H1 (cell line): ENCODE data around the gene NUP205. TPM values are rescaled to one million over a fixed set of nuclear protein-coding genes. Genes with fewer than 3 reads are reported as not detected.

ENCODE experiments used
- CHD7 ChIP-seq: fragments of 300-600 bp; sonication (generic); IDR thresholded peaks from 2 replicates; pipeline ENCODE4 v1.7.1; 2012; ENCODE audit warnings: low read length, moderate library complexity, mild to moderate bottlenecking, inconsistent platforms; ENCODE audit not compliant: insufficient replicate concordance
- JUN ChIP-seq: IDR thresholded peaks from 2 replicates; pipeline ENCODE4 v1.6.1; 2011; ENCODE audit warnings: low read depth, mild to moderate bottlenecking, improper control_type of control experiment, low read length
- MAFK ChIP-seq: IDR thresholded peaks from 2 replicates; pipeline ENCODE4 v1.6.1; 2012; ENCODE audit warnings: low read depth, mild to moderate bottlenecking, improper control_type of control experiment, low read length
- NRF1 ChIP-seq: IDR thresholded peaks from 2 replicates; pipeline ENCODE4 v1.6.1; 2011; ENCODE audit warnings: mild to moderate bottlenecking, low read depth, low read length, improper control_type of control experiment
- POLR2A ChIP-seq, 2 experiments: IDR thresholded peaks; 1 replicate in 1 of 2; 2 replicates in 1 of 2; pipeline ENCODE4 v1.6.1; 2011; ENCODE audit warnings: low read depth in 2 of 2, low read length in 2 of 2, mild to moderate bottlenecking in 2 of 2; ENCODE audit errors: control extremely low read depth in 1 of 2
- RAD21 ChIP-seq, 2 experiments: IDR thresholded peaks in 1 of 2; conservative IDR thresholded peaks in 1 of 2; 2 replicates each; pipeline ENCODE4 v1.6.1; 2011; ENCODE audit warnings: low read depth in 2 of 2, low read length in 2 of 2, improper control_type of control experiment in 1 of 2, inconsistent platforms in 1 of 2, mild to moderate bottlenecking in 1 of 2, moderate library complexity in 1 of 2
- SP1 ChIP-seq: IDR thresholded peaks from 2 replicates; pipeline ENCODE4 v1.6.1; 2011; ENCODE audit warnings: low read depth, low read length
- TAF1 ChIP-seq: IDR thresholded peaks from 2 replicates; pipeline ENCODE4 v1.6.1; 2011; ENCODE audit warnings: mild to moderate bottlenecking, low read depth, low read length
- TAF7 ChIP-seq: optimal IDR thresholded peaks from 2 replicates; pipeline ENCODE3; 2011; ENCODE audit warnings: low read depth, mild to moderate bottlenecking, inconsistent platforms, low read length, moderate library complexity, borderline replicate concordance
- TBP ChIP-seq: IDR thresholded peaks from 2 replicates; pipeline ENCODE4 v1.6.1; 2011; ENCODE audit warnings: low read depth, low read length, improper control_type of control experiment
- TCF12 ChIP-seq: IDR thresholded peaks from 2 replicates; pipeline ENCODE4 v1.6.1; 2011; ENCODE audit warnings: low read depth, mild to moderate bottlenecking, low read length
- ZNF274 ChIP-seq: IDR thresholded peaks from 2 replicates; pipeline ENCODE4 v1.7.0; 2012; ENCODE audit warnings: low read length, borderline replicate concordance; ENCODE audit errors: extremely low read depth
- polyA plus RNA-seq, 7 experiments: library from polyadenylated mRNA; depleted of rRNA in 3 of 7; stranded (reverse) in 5 of 7; unstranded in 2 of 7; fragments of >200 nt in 5 of 7; fragments of 200-250 nt in 2 of 7; gene quantifications; 1 replicate in 5 of 7; 2 replicates in 1 of 7; 4 replicates in 1 of 7; pipeline versions ENCODE4 v1.2.1 to v1.2.3, GENCODE V29; 2011 to 2013; ENCODE audit warnings: missing spikeins in 2 of 7, mixed read lengths in 2 of 7
- total RNA-seq: library from RNA; stranded (reverse); fragmentation: NEBNext Ultra II Directional; extraction: Animal tissue kit (Norgen Biotek cat#: 25700); gene quantifications from 2 replicates; pipeline ENCODE4 v1.2.1, GENCODE V29; 2021

The NUP205 gene
- total and polyA plus RNA-seq, 2 of the 8 experiments (the other 6 are each of a cell fraction or from before 2014, with no cell fraction given), result 148 to 216 TPM

- no peak for TF ChIP-seq CHD7
- no peak for TF ChIP-seq TBP
- no peak for TF ChIP-seq POLR2A (IDR thresholded peaks at IDR 0.05; ENCODE audit: control extremely low read depth in 1 of 2, low read depth in 2 of 2, low read length in 2 of 2)
- no peak for TF ChIP-seq ZNF274
- no peak for TF ChIP-seq TAF7
- TF ChIP-seq NRF1, result no peak
- TF ChIP-seq MAFK, result no peak
- TF ChIP-seq RAD21 (IDR thresholded peaks at IDR 0.05 in 1 of 2, conservative IDR thresholded peaks at IDR 0.05 in 1 of 2; ENCODE audit: low read depth in 2 of 2, low read length in 2 of 2), result no peak
- no peak for TF ChIP-seq SP1
- TF ChIP-seq JUN, result no peak
- TF ChIP-seq TCF12, result no peak
- TF ChIP-seq TAF1, result no peak
Measured at GRCh38 chr7:135682191-135682590, 124.5 kb downstream of the NUP205 start (continued).
